Stimulated activated CD8-positive, alpha-beta memory T cell treated with anti-CD3 and anti-CD28 coated beads, Interleukin-2, amount 100 ng/mL, for 1 hour (primary cell): Measurements from ENCODE around the gene TRUB1.
"Not testable (repeated sequence)": the region's sequence is repeated elsewhere in the genome, so short reads cannot be mapped to it uniquely, and the experiment has no call there.

Experiments used
- DNase-seq, 2 donors: peaks; one replicate each; pipeline ENCODE4 v3.0.0-alpha.2; 2020; ENCODE audit warnings: low read depth in 2 of 2

TRUB1 gene

GRCh38 chr10:114925587-114926586 lies 12.1 kb upstream of the TRUB1 start:
- no peak for DNase-seq

GRCh38 chr10:114928818-114929217 lies 9.2 kb upstream of the TRUB1 start:
- DNase-seq: no peak

GRCh38 chr10:114930320-114930719 lies 7.7 kb upstream of the TRUB1 start:
- no peak for DNase-seq

- DNase-seq: no peak
These were observed 6.8 kb upstream of the TRUB1 start for GRCh38 chr10:114931072-114931679.

- no peak for DNase-seq
These were observed 5.8 kb upstream of the TRUB1 start for GRCh38 chr10:114932225-114932624.

- DNase-seq: no peak
These were observed 5.0 kb upstream of the TRUB1 start for GRCh38 chr10:114932945-114933344.

- no peak for DNase-seq
These were observed 4.4 kb upstream of the TRUB1 start for GRCh38 chr10:114933588-114933987.

- DNase-seq: not testable (repeated sequence)
These were observed 4.0 kb upstream of the TRUB1 start for GRCh38 chr10:114933995-114934394.

- DNase-seq: no peak
These were observed 830 bp downstream of the TRUB1 start for GRCh38 chr10:114938856-114939193.

- no peak for DNase-seq
These were observed 2.7 kb downstream of the TRUB1 start for GRCh38 chr10:114940735-114941134.

- DNase-seq: no peak
These were observed 5.0 kb downstream of the TRUB1 start for GRCh38 chr10:114943000-114943399.

GRCh38 chr10:114953047-114953446 lies 15.1 kb downstream of the TRUB1 start:
- DNase-seq: no peak

- no peak for DNase-seq
These were observed 18.0 kb downstream of the TRUB1 start for GRCh38 chr10:114955984-114956383.

GRCh38 chr10:114956466-114956865 lies 18.5 kb downstream of the TRUB1 start:
- DNase-seq: no peak

GRCh38 chr10:114957122-114957521 lies 19.1 kb downstream of the TRUB1 start:
- no peak for DNase-seq

GRCh38 chr10:114957673-114958072 lies 19.7 kb downstream of the TRUB1 start:
- no peak for DNase-seq

- no peak for DNase-seq
These were observed 24.4 kb downstream of the TRUB1 start for GRCh38 chr10:114962441-114962840.

- no peak for DNase-seq
These were observed 25.9 kb downstream of the TRUB1 start for GRCh38 chr10:114963908-114964307.

- DNase-seq: no peak
These were observed 29.1 kb downstream of the TRUB1 start for GRCh38 chr10:114967071-114967470.

- DNase-seq: no peak
These were observed 32.5 kb downstream of the TRUB1 start for GRCh38 chr10:114970515-114970914.

GRCh38 chr10:114973306-114973705 lies 35.3 kb downstream of the TRUB1 start:
- DNase-seq: no peak

- DNase-seq: no peak
These were observed 36.0 kb downstream of the TRUB1 start for GRCh38 chr10:114973997-114974396.

GRCh38 chr10:114974625-114975024 lies 36.6 kb downstream of the TRUB1 start:
- DNase-seq: no peak
